K562 (cell line): ENCODE measurements around the gene ADAM33. TPM values are rescaled to one million over a fixed set of nuclear protein-coding genes. Genes with fewer than 3 reads are reported as not detected.

Experiments used
- ATAC-seq: fragments of 200-7000 bp; cut with Tn5 transposase; 3 replicates; pipeline ENCODE4 v1.9.1; 2020; ENCODE audit warnings: moderate library complexity
- BruUV-seq: library from RNA; stranded (reverse); fragments of 400-500 nt; replicated peaks from 2 replicates; lab custom pipeline; 2021; lab: Mats Ljungman, UMichigan
- CTCF ChIA-PET: fragments of 300-600 bp; formaldehyde crosslinking; extraction: SDS; loops from one replicate; lab custom pipeline; 2021; ENCODE audit warnings: low intra/inter-chr PET ratio; lab: Yijun Ruan, JAX
- POLR2A ChIA-PET: fragments of 300-600, 350-650 bp; sonication (Branson Sonifier 250); formaldehyde crosslinking; extraction: SDS; loops from one replicate; lab custom pipeline; 2021; ENCODE audit warnings: antibody characterized with exemption, inconsistent platforms; lab: Yijun Ruan, JAX
- DNase-seq, 4 experiments: peaks; one replicate each; pipeline versions ENCODE4 v3.0.0 to v3.0.0-alpha.2; 2011 to 2018; ENCODE audit warnings: low spot score in 3 of 4, mixed read lengths in 3 of 4; ENCODE audit errors: extremely low read depth in 1 of 4
- FAIRE-seq: peaks from 2 replicates; lab custom pipeline; 2011; peaks lifted over from hg19 to GRCh38; lab: Jason Lieb, UNC
- H2AFZ ChIP-seq: 2 replicates; pipeline ENCODE4 v1.6.0; 2011; ENCODE audit warnings: low read depth, low read length, control low read depth, inconsistent platforms
- H3K27ac ChIP-seq: fragments of 200-600 bp; 3 replicates; pipeline ENCODE4 v1.8.0; 2011; ENCODE audit warnings: low read depth, mild to moderate bottlenecking, control low read depth, inconsistent platforms, low read length, moderate library complexity, mixed read lengths; ENCODE audit errors: extremely low read depth
- H3K27me3 ChIP-seq, 2 experiments: fragments of 300-600 bp in 1 of 2; 2 replicates in 1 of 2; 3 replicates in 1 of 2; pipeline versions ENCODE4 v1.6.0 to v1.8.0; 2011; ENCODE audit warnings: inconsistent platforms in 2 of 2, low read length in 2 of 2, mild to moderate bottlenecking in 1 of 2, mixed read lengths in 1 of 2, moderate library complexity in 1 of 2; ENCODE audit not compliant: control insufficient read depth in 2 of 2, insufficient read depth in 2 of 2
- H3K36me3 ChIP-seq: fragments of 300-600 bp; 3 replicates; pipeline ENCODE4 v1.8.0; 2011; ENCODE audit warnings: mild to moderate bottlenecking, low read length, inconsistent platforms; ENCODE audit not compliant: control insufficient read depth, insufficient read depth
- H3K4me1 ChIP-seq, 2 experiments: fragments of 200-600 bp in 1 of 2; replicated peaks in 1 of 2; 2 replicates in 1 of 2; 3 replicates in 1 of 2; pipeline versions ENCODE4 v1.5.1 to v1.8.0; 2011; ENCODE audit warnings: inconsistent platforms in 2 of 2, low read length in 2 of 2, mild to moderate bottlenecking in 1 of 2, mixed read lengths in 1 of 2, moderate library complexity in 1 of 2; ENCODE audit not compliant: control insufficient read depth in 2 of 2, insufficient read depth in 2 of 2
- H3K4me2 ChIP-seq: 2 replicates; pipeline ENCODE4 v1.6.1; 2011; ENCODE audit warnings: low read length, control low read depth, inconsistent platforms, mixed read lengths; ENCODE audit not compliant: insufficient read depth
- H3K4me3 ChIP-seq: fragments of 200-600 bp; sonication (generic), shearing (Covaris generic); 2 replicates; pipeline ENCODE4 v1.5.1; 2016; ENCODE audit warnings: control low read depth, inconsistent platforms
- H3K79me2 ChIP-seq: fragments of 200-600 bp; 3 replicates; pipeline ENCODE4 v1.8.0; 2011; ENCODE audit warnings: low read length, inconsistent platforms; ENCODE audit not compliant: control insufficient read depth, insufficient read depth
- H3K9ac ChIP-seq, 2 experiments: 2 replicates each; pipeline versions ENCODE4 v1.6.0 to v1.6.1; 2011; ENCODE audit warnings: low read depth in 2 of 2, low read length in 2 of 2, control low read depth in 1 of 2, inconsistent platforms in 1 of 2, mild to moderate bottlenecking in 1 of 2, mixed read lengths in 1 of 2; ENCODE audit not compliant: insufficient read depth in 1 of 2
- H3K9me1 ChIP-seq: one replicate; pipeline ENCODE4 v1.6.0; 2011; ENCODE audit warnings: inconsistent platforms, mild to moderate bottlenecking, low read length, moderate library complexity; ENCODE audit not compliant: control insufficient read depth, insufficient read depth
- H3K9me3 ChIP-seq: replicated peaks from 2 replicates; pipeline ENCODE4 v1.5.1; 2011; ENCODE audit warnings: low read depth, low read length, inconsistent platforms; ENCODE audit not compliant: control insufficient read depth, insufficient read depth
- H4K20me1 ChIP-seq: replicated peaks from 2 replicates; pipeline ENCODE4 v1.6.1; 2011; ENCODE audit warnings: low read length, inconsistent platforms, mixed read lengths; ENCODE audit not compliant: control insufficient read depth, insufficient read depth
- GMEB1 ChIP-seq: fragments of 250-450 bp; sonication (Bioruptor Pico); IDR thresholded peaks from 2 replicates; pipeline ENCODE4 v1.4.0; 2020; ENCODE audit warnings: mild to moderate bottlenecking
- POLR3A ChIP-seq: IDR thresholded peaks from 2 replicates; pipeline ENCODE4 v1.6.1; 2011; ENCODE audit warnings: borderline replicate concordance, mild to moderate bottlenecking, moderate library complexity; ENCODE audit not compliant: insufficient read length, insufficient read depth; ENCODE audit errors: extremely low read depth
- RAD21 ChIP-seq, 2 experiments: fragments of 250-450 bp in 1 of 2; fragments of 450-650 bp in 1 of 2; sonication (Bioruptor Pico) in 1 of 2; formaldehyde crosslinking in 1 of 2; IDR thresholded peaks in 1 of 2; conservative IDR thresholded peaks in 1 of 2; 2 replicates each; pipeline versions ENCODE4 v1.4.0 to v1.8.0; 2020 to 2022; ENCODE audit warnings: mild to moderate bottlenecking in 2 of 2, moderate library complexity in 1 of 2
- SPI1 ChIP-seq: IDR thresholded peaks from 2 replicates; pipeline ENCODE4 v1.6.1; 2011; ENCODE audit warnings: low read depth, low read length, control low read depth, borderline replicate concordance
- TBL1XR1 ChIP-seq, 2 experiments: IDR thresholded peaks; 2 replicates each; pipeline ENCODE4 v1.6.1; 2012; ENCODE audit warnings: improper control_type of control experiment in 2 of 2, low read length in 2 of 2, mild to moderate bottlenecking in 1 of 2
- WHSC1 ChIP-seq: IDR thresholded peaks from one replicate; pipeline ENCODE4 v1.6.1; 2012; ENCODE audit warnings: low read length, control low read depth, inconsistent platforms
- WGBS: fragments of 100-300 bp; shearing (Covaris generic); methylation state at CpG from one replicate; pipeline ENCODE4 v1.1.6; 2016; ENCODE audit warnings: low coverage, mixed read lengths; ENCODE audit not compliant: insufficient coverage; ENCODE audit errors: missing lambda C conversion rate; 5-methylcytosine and 5-hydroxymethylcytosine counted together
- in situ Hi-C: fragments of 300-500 bp; cut with MboI; formaldehyde crosslinking; loops from 4 replicates; pipeline ENCODE4 v1.15.0; 2018; ENCODE audit warnings: inconsistent platforms, mixed read lengths
- intact Hi-C: fragments of 100-400 bp; cut with micrococcal nuclease; formaldehyde crosslinking; loops from 2 replicates; pipeline ENCODE4 v1.14.2; 2022
- polyA plus RNA-seq, 8 experiments: library from polyadenylated mRNA; depleted of rRNA in 4 of 8; stranded (reverse) in 5 of 8; unstranded in 3 of 8; fragments of >200 nt; fragmentation: Nextera tagmentation in 2 of 8; fragmentation: Illumina TruSeq in 1 of 8; extraction: Ambion mirVana in 2 of 8; extraction: Trizol in 1 of 8; gene quantifications; 2 replicates each; pipeline versions ENCODE4 v1.2.1 to v1.2.3, GENCODE V29; 2011 to 2014; ENCODE audit warnings: inconsistent platforms in 1 of 8, missing spikeins in 1 of 8
- total RNA-seq, 7 experiments: library from RNA; depleted of rRNA in 6 of 7; stranded (reverse); fragments of >200 nt in 6 of 7; fragmentation: Illumina TruSeq in 2 of 7; extraction: Trizol in 2 of 7; gene quantifications; 2 replicates each; pipeline versions ENCODE4 v1.2.1 to v1.2.3, GENCODE V29; 2011 to 2021; ENCODE audit warnings: low replicate concordance in 1 of 7
- TF ChIP-seq, protein P1 (sequence below): fragments of 450-650 bp; formaldehyde crosslinking; IDR thresholded peaks from 2 replicates; pipeline ENCODE4 v1.4.0; 2020; ENCODE audit warnings: mild to moderate bottlenecking, moderate library complexity
- TF ChIP-seq, protein P2 (sequence below): sonication (generic); formaldehyde crosslinking; IDR thresholded peaks from 2 replicates; pipeline ENCODE4 v1.5.0; 2020; ENCODE audit warnings: missing genetic modification reagents

ADAM33 gene
- total and polyA plus RNA-seq, 9 of the 15 experiments (the other 6 are each of a cell fraction or from before 2014, with no cell fraction given), result not detected

- TF ChIP-seq RAD21 (CRISPR knock-in tag; conservative IDR thresholded peaks at IDR 0.05 in 1 of 2, IDR thresholded peaks at IDR 0.05 in 1 of 2) (peak; percentile 78 to 85), GMEB1 (no peak), POLR3A (no peak), WHSC1 (no peak)
- TF ChIP-seq, protein P1, sequence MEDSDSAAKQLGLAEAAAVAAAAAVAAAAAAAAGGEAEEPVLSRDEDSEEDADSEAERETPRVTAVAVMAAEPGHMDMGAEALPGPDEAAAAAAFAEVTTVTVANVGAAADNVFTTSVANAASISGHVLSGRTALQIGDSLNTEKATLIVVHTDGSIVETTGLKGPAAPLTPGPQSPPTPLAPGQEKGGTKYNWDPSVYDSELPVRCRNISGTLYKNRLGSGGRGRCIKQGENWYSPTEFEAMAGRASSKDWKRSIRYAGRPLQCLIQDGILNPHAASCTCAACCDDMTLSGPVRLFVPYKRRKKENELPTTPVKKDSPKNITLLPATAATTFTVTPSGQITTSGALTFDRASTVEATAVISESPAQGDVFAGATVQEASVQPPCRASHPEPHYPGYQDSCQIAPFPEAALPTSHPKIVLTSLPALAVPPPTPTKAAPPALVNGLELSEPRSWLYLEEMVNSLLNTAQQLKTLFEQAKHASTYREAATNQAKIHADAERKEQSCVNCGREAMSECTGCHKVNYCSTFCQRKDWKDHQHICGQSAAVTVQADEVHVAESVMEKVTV (CRISPR knock-in tag), result peak; percentile 69
- TF ChIP-seq, all 486 proteins: peak for 10
Measured at GRCh38 chr20:3716195-3716834, 34.5 kb upstream of the ADAM33 start (continued).

- TF ChIP-seq, protein P2, sequence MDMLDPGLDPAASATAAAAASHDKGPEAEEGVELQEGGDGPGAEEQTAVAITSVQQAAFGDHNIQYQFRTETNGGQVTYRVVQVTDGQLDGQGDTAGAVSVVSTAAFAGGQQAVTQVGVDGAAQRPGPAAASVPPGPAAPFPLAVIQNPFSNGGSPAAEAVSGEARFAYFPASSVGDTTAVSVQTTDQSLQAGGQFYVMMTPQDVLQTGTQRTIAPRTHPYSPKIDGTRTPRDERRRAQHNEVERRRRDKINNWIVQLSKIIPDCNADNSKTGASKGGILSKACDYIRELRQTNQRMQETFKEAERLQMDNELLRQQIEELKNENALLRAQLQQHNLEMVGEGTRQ (CRISPR knock-in tag), result 0 out of 2 replicates have a peak, but pooled peaks have one; percentile 1
- no peak for TF ChIP-seq TBL1XR1 (IDR thresholded peaks at IDR 0.05; ENCODE audit: low read length in 2 of 2)
- TF ChIP-seq SPI1, result peak; percentile 63; the same call in 1 of the 2 replicates
- no peaks in the 10 kb centered on the region for H3K36me3 ChIP-seq
- H3K79me2 ChIP-seq, result no peaks in the 10 kb centered on the region
- POLR2A ChIA-PET, result no interaction called here
- H3K9ac ChIP-seq, result no peak overlapping the region
- FAIRE-seq (no peak), DNase-seq (no peak), ATAC-seq (no peak)
- CTCF ChIA-PET, result no interaction called here
- no peaks in the 10 kb centered on the region for H3K9me3 ChIP-seq
- 32% methylated on average over 3 of the region's 4 CpGs for WGBS
- no peaks in the 10 kb centered on the region for H3K27me3 ChIP-seq
- BruUV-seq, result no TSS peak
- H3K4me2 ChIP-seq, result no peak overlapping the region
- H4K20me1 ChIP-seq, result no peaks in the 10 kb centered on the region
- no peak overlapping the region for H3K27ac ChIP-seq
- no peak overlapping the region for H3K4me3 ChIP-seq
- peaks cover 0 to 13% of the 10 kb centered on the region in 2 experiments; a peak in 3 of 5 replicates for H3K4me1 ChIP-seq
- intact Hi-C loops (no loop called here), in situ Hi-C loops (loop anchor here (5.0 kb wide), 1 partner anchor 152 kb away; no protein-coding TSS in a partner anchor)
- H3K9me1 ChIP-seq, result no peaks in the 10 kb centered on the region
- H2AFZ ChIP-seq, result no peak overlapping the region
Measured at GRCh38 chr20:3714092-3714491, 32.3 kb upstream of the ADAM33 start.
